Lower leg skin (tissue), 3 donors: Measurements from ENCODE around the gene GRID2.
"Not testable (repeated sequence)": the region's sequence is repeated elsewhere in the genome, so short reads cannot be mapped to it uniquely, and the experiment has no call there.

Experiments
- POLR2A ChIP-seq, 2 donors: fragments of 450-650 bp; IDR thresholded peaks; one replicate each; pipeline ENCODE4 v1.6.1; 2016 to 2017; ENCODE audit warnings: antibody characterized with exemption in 2 of 2, mild to moderate bottlenecking in 1 of 2, moderate library complexity in 1 of 2
- TF ChIP-seq, protein P1 (sequence below), 3 donors: fragments of 450-650 bp; IDR thresholded peaks; one replicate each; pipeline ENCODE4 v1.5.1; 2016; ENCODE audit warnings: antibody characterized with exemption in 3 of 3, mild to moderate bottlenecking in 3 of 3, moderate library complexity in 2 of 3

DNA sequence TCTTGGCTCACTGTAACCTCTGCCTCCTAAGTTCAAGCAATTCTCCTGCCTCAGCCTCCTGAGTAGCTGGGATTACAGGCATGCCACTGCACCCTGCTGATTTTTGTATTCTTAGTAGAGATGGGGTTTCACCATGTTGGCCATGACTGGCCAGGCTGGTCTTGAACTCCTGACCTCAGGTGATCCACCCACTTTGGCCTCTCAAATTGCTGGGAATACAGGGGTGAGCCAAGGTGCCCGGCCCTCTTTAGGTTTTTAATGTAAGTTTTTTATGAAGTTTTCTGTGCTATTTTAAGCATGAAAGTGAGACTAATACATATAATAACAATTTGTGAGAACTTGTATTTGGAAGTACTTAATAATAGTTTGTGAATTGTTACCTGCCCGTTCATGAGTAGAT lies 148.6 kb downstream of the GRID2 start:
- TF ChIP-seq POLR2A (IDR thresholded peaks at IDR 0.05) = not testable (repeated sequence)
- TF ChIP-seq, protein P1, sequence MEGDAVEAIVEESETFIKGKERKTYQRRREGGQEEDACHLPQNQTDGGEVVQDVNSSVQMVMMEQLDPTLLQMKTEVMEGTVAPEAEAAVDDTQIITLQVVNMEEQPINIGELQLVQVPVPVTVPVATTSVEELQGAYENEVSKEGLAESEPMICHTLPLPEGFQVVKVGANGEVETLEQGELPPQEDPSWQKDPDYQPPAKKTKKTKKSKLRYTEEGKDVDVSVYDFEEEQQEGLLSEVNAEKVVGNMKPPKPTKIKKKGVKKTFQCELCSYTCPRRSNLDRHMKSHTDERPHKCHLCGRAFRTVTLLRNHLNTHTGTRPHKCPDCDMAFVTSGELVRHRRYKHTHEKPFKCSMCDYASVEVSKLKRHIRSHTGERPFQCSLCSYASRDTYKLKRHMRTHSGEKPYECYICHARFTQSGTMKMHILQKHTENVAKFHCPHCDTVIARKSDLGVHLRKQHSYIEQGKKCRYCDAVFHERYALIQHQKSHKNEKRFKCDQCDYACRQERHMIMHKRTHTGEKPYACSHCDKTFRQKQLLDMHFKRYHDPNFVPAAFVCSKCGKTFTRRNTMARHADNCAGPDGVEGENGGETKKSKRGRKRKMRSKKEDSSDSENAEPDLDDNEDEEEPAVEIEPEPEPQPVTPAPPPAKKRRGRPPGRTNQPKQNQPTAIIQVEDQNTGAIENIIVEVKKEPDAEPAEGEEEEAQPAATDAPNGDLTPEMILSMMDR (IDR thresholded peaks at IDR 0.05) = not testable (repeated sequence)
